ENCODE results near the gene MTMR3.

DNA sequence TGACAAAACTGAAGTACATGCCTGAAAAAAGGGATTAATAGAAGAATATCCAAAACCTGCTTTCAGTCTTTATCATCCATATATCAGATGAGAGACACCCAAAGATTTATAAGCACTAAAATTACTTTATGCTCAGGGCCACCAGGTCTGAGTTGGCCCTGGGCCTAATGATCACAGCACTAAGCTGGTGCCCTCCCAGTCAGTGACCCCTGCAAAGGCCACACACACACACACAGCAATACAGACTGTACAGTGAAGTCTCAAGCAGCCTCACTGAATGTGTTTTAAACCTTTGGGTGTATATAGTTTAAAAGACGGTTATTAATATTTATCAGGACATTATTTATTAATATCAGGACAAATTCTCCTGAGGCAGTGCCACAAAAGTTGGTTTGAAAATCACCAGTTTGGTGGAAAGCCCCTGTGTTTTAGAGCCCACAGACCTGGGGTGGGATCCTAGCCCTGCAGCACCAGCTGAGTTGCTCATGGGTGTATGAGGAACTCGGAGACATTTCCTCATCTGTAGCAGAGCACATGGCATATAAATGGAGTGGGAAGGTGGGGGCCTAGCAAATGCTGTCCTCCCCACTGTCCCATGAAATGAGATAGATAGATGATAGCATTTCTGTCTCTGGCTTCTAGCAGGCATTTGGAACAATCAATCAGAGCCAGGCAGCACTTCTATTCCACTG is 148.9 kb downstream of the MTMR3 start:
- TF ChIP-seq YY1 (IDR thresholded peaks at IDR 0.05; ENCODE audit: low read depth), result no peak
- TF ChIP-seq, protein P1, sequence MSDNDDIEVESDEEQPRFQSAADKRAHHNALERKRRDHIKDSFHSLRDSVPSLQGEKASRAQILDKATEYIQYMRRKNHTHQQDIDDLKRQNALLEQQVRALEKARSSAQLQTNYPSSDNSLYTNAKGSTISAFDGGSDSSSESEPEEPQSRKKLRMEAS (IDR thresholded peaks at IDR 0.05), result no peak
- no peak for TF ChIP-seq CREB1 (IDR thresholded peaks at IDR 0.05; ENCODE audit: low read depth)
- TF ChIP-seq NFIC (IDR thresholded peaks at IDR 0.05), result no peak

Data from Ishikawa (cell line).